AG20443 (cell line): ENCODE results near the gene GFRA1.
A peak's percentile ranks its signal among the peaks of the same experiment; 100 is the strongest.

Experiments
- DNase-seq: peaks from one replicate; pipeline ENCODE4 v3.0.0; 2012; ENCODE audit warnings: low spot score, mixed read lengths

GFRA1 gene

DNA sequence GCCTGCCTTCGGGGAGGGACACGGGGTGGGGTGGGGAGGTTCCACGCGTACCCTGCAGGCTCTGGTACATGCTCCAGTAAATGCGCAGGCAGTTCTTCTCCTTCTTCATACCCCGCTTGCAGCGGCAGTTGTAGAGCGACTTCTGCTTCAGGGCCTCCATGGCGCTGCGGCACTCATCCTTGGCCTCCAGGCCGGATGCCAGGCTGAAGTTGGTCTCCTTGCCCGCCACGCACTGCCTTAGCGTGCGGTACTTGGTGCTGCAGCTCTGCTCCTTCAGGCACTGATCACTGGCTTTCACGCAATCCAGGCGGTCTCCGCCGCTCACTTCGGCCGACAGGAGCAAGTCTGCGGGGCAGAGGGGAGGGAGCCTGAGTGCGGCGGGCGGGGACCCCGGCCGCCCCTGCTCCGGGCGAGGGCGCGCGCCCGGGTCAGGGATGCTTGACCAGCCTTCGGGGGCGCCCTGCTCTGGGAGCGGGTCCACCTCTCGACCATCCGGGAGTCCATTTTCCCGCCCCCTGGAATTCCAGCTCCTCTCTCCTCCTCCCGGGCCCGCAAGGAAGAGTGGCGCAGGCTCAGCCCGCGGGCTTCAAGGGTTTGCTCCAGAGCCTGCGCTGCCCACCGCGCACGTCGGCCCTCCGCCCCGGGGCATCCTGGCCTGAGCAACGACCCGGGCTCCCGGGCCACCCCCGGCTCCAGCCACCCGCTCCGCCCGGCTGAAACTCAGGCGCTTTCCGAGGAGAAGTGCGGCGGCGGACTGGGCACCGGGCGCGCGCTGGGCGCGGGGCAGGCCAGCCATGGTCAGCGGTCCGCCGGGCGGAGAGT lies 2.0 kb downstream of the GFRA1 start:
- DNase-seq: peak; percentile 61

- DNase-seq: no peak
These were observed 2.8 kb downstream of the GFRA1 start for GRCh38 chr10:116270126-116270770.

- no peak for DNase-seq
These were observed 3.4 kb downstream of the GFRA1 start for GRCh38 chr10:116269619-116270018.

- no peak for DNase-seq
These were observed 4.0 kb downstream of the GFRA1 start for GRCh38 chr10:116268976-116269375.

DNA sequence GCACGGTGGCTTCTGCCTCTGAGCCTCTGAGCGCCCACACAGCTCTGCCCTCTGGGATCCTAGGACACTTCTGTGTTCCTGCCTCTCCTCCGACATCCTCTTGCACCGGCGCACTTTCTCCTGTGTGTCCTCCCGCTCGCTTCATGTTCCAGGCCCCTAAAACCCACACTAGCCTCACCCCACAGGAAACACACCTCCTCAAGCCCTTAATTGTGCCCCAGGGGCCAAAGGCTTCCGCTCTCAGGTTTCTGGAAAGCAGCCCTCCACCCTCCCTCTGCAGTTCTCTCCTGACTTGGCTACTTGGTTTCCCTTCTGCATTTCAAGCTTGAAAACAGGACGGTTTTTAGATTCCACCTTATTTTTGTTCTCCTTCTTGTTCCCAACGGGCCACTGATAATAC lies 7.3 kb downstream of the GFRA1 start:
- no peak for DNase-seq

- peak; percentile 20 for DNase-seq
These were observed 8.9 kb downstream of the GFRA1 start for GRCh38 chr10:116263870-116264655.

DNA sequence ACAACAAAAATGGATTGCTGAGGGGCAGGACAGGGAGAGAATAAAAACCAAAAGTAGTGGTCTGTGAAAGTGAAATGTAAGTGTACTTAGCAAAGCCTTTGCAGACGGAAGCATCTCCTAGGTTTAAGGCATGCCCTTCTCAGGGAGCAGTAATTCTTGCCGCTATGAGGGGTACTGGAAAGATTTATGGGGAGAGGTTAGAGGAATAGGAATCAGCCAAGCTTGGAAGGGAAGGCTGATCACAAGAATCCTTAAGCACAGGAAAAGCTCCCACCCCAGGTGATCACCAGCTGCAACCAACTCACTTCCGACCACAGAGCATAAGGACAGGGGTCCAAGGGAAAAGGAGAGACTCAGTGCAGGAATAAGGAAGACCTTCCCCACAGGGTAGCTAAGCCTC lies 10.3 kb downstream of the GFRA1 start:
- DNase-seq: no peak

GRCh38 chr10:116260599-116260998 lies 12.4 kb downstream of the GFRA1 start:
- DNase-seq: no peak

GRCh38 chr10:116259638-116260037 lies 13.4 kb downstream of the GFRA1 start:
- no peak for DNase-seq

- no peak for DNase-seq
These were observed 15.2 kb downstream of the GFRA1 start for GRCh38 chr10:116257785-116258184.

- DNase-seq: no peak
These were observed 16.2 kb downstream of the GFRA1 start for GRCh38 chr10:116256752-116257259.

DNA sequence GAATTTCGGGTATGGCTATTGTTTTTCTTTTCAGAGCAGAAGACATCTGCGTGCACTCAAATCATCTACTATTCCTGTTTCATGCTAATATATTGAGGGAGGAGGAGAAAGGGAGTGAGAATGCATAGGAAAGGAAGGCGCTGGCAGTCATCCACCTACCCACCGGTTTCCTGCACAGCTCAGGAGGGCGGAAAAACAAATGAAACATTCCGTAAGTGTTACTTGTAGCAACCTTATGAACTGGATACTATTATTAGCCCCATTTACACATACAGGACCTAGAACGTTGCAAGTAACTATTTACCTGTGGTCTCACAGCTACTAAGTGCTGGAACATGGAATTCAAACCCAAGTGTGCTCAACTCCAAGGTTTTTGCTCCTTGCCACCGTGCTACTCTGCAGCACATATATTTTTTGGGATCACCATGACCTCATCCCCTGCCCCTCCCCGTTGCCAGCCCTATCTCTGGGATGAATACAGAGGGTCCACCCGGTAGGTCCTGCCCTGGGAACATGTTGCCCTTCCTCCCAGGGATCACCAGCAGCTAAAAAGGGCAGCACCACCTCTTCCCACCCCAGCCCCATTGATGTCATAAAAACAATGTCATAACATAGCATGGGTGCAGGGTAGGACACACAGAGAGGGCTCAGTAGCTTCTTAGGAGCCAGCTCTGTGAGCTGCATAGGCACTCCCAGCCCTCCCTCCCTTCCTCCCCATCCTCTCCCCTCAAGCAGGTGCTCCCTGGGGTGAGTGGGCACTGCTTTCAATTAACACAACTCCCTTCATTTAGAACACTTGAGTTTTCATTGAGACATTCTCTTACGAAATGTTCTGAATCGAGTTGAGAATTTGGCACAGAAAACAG lies 16.9 kb downstream of the GFRA1 start:
- DNase-seq: no peak

GRCh38 chr10:116254422-116255155 lies 18.4 kb downstream of the GFRA1 start:
- DNase-seq: no peak

DNA sequence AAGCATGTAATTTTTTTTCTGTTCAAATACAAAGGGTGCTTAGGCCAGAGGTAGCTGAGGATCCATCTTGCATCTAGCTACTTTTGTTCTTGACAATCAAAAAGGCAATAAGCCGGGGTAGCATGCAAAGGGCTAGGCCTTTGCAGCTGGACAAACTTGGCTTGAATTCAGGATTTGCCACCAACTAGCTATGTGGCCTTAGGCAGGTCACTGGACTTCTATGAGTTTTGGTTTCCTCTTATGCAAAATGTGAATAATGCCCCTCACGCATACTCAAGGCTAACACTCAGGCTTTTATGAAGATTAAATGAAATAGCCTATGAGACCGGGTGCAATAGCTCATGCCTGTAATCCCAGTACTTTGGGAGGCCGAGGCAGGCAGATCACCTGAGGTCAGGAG lies 19.3 kb downstream of the GFRA1 start:
- DNase-seq: no peak

DNA sequence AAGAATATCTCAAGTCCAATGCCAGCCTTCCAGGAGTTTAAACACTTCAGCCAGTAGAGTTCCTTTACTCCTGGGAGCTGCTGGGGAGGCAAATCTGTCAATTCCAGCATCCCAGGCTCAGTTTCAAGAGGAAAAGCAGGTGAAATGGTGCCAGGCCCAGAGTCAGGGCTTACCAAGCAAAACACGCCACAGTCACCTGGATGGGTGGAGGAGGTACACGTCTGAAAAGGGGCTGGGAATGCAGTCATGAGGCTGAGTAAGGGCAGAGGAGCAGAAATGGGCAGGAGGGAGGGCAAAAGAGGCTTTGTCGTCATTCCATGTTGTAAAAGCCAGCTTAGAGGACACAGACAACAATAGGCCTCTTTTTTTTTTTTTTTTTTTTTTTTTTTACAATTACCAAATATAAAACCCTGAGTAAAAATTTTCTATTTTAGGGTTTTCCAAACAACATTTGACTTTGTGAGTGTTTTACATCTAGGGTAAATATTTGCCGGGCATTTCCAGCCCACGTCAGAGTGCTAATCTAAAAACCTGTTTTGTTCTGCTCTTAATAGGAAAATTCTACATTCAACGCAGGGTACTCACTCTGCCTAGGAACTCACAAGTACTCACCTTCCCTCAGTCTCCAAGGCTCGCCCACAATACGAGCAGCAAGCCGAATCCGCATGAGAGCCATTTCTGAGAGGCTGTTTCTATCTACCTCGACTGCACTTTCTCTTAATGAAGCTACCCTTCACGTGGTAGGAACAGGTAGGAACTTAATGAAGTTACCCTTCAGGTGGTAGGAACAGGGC lies 21.2 kb downstream of the GFRA1 start:
- no peak for DNase-seq

GRCh38 chr10:116247691-116248090 lies 25.3 kb downstream of the GFRA1 start:
- peak; percentile 21 for DNase-seq

DNA sequence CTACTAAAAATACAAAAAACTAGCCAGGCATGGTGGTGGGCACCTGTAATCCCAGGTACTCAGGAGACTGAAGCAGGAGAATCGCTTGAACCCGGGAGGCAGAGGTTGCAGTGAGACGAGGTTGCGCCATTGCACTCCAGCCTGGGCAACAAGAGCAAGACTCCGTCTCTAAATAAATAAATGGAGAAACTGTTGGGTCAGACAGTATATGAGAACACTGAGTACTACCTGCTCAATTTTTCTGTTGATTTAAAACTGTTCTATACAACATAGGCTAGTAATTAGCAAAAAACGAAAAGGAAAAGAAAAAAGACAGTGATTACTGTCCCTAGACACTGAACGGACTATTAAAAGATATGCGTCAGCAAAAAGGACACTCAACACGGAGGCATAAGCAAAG lies 26.7 kb downstream of the GFRA1 start:
- no peak for DNase-seq

DNA sequence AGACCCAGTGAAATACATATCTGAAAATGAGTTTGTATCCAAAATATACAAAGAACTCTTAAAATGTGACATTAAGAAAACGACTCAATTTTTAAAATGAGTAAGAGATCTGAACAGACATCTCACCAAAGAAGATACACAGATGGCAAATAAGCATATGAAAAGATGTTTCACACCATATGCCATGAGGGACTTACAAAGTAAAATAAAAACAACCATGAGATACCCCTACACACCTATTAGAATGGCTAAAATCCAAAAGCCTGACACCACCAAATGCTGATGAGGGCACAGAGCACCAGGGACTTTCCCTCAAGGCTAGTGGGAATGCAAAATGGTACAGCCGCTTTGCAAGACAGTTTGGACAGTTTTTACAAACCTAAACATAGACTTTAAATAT lies 27.9 kb downstream of the GFRA1 start:
- no peak for DNase-seq

DNA sequence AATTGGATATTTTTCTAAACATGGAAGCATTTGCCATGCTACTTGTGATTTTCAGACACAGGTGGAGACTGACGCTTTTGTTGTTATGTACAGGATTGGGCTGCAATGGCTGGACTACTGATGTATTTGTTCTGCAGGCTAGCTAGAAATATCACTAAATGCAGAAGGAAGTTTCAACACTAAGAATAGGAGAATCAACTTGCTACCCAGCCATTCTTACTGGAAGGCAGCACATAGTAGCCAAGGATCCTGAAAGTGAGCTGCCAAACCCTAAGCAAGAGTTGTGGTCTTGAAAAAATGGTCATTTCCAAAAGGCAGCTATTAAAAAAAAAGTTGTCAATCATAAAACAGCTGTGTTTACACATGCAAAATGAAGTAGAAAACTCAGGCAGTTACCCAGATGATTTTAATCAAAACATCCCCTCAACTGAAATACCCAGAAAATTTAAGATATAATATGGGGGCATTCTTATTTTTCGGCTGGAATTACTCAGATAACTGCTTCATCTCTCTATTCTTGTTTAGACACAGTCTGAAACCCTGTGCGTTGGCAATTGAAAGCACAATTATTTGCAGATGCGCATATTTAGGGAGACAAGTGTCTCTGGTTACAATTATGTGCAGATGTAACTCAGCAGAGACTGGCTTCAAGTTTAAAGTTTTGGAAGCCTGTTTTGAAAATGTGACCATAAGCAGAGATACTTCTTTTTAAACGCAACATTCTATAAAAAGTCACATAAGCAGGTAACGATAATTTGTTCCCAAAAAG lies 31.2 kb downstream of the GFRA1 start:
- DNase-seq: peak; percentile 41
